Spinal cord (tissue), 10 donors: ENCODE measurements around the gene SPECC1L. TPM values are rescaled to one million over a fixed set of nuclear protein-coding genes. Genes with fewer than 3 reads are reported as not detected.
A peak's percentile ranks its signal among the peaks of the same experiment; 100 is the strongest.
"Not testable (repeated sequence)": the region's sequence is repeated elsewhere in the genome, so short reads cannot be mapped to it uniquely, and the experiment has no call there.

Experiments
- DNase-seq, 6 donors: peaks; one replicate each; pipeline versions ENCODE4 v3.0.0 to v3.0.0-alpha.2; 2013 to 2015; ENCODE audit warnings: low spot score in 6 of 6, low read depth in 4 of 6
- H3K27ac ChIP-seq: one replicate; pipeline ENCODE4 v1.5.1; 2013; ENCODE audit warnings: low read depth, low read length, control low read depth
- H3K27me3 ChIP-seq: one replicate; pipeline ENCODE4 v1.6.1; 2013; ENCODE audit warnings: low read length; ENCODE audit not compliant: control insufficient read depth, insufficient read depth
- H3K36me3 ChIP-seq: one replicate; pipeline ENCODE4 v1.6.1; 2013; ENCODE audit warnings: low read length; ENCODE audit not compliant: control insufficient read depth, insufficient read depth
- H3K4me1 ChIP-seq: one replicate; pipeline ENCODE4 v1.6.1; 2013; ENCODE audit warnings: low read length; ENCODE audit not compliant: control insufficient read depth, insufficient read depth
- H3K4me3 ChIP-seq: one replicate; pipeline ENCODE4 v1.5.1; 2013; ENCODE audit warnings: low read depth, low read length, control low read depth
- H3K9me3 ChIP-seq: one replicate; pipeline ENCODE4 v1.6.1; 2013; ENCODE audit warnings: low read length; ENCODE audit not compliant: control insufficient read depth, insufficient read depth
- WGBS: methylation state at CpG from one replicate; pipeline ENCODE4 v1.1.5; 2013; ENCODE audit warnings: missing lambda C conversion rate; ENCODE audit not compliant: insufficient coverage; 5-methylcytosine and 5-hydroxymethylcytosine counted together
- polyA plus RNA-seq, 2 donors: library from polyadenylated mRNA; unstranded; fragments of 120-200 nt; gene quantifications; one replicate each; pipeline ENCODE4 v1.2.1, GENCODE V29; 2013; ENCODE audit not compliant: insufficient read length in 2 of 2
- total RNA-seq, 2 donors: library from RNA; depleted of rRNA in 1 of 2; stranded (reverse); fragments of 120-200 nt in 1 of 2; fragments of >200 nt in 1 of 2; gene quantifications; one replicate each; pipeline versions ENCODE4 v1.2.3 to v1.2.4, GENCODE V29; 2013 to 2014
- donor health status: healthy.

SPECC1L gene
- total and polyA plus RNA-seq, 4 donors: 37.0 to 50.5 (median 38.6) TPM

DNA sequence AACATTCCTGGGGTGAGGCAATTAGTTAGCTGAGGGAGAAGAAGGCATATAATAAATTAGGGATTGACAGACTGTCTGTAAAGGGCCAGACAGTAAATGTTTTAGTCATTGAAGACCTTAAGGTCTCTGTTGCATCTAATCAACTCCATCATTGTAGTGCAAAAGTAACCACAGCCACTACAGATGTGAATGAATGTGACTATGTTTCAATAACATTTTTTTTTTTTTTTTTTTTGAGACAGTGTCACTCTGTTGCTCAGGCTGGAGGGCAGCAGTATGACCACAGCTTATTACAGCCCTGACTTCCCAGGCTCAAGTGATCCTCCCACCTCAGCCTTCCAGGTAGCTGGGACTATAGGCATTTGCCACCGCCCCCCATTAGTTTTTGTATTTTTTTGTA, 9.7 kb downstream of the SPECC1L start:
- H3K36me3 ChIP-seq, H3K27me3 ChIP-seq, H3K27ac ChIP-seq, DNase-seq, H3K9me3 ChIP-seq, H3K4me3 ChIP-seq, H3K4me1 ChIP-seq: not testable (repeated sequence)
- 100% methylated on average over 1 of the region's 1 CpG for WGBS

DNA sequence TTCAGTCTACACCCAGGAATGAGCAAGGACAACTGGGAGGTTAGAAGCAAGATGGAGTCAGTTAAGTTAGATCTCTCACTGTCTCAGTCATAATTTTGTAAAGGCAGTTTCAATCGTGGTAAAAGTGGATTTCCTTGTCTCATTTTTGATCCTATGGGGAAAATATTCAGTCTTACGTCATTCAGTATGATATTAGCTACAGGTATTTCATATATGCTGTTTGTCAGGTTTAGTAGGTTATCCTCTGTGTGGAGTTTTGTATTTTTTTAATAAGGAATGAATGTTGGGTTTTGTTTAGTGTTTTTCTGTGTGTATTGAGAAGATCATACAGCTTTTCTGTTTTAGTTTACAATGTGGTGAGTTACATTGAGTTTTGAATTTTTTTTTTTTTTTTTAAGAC, 11.8 kb downstream of the SPECC1L start:
- Histone ChIP-seq H3K36me3 (no peaks in the 10 kb centered on the region), H3K9me3 (no peaks in the 10 kb centered on the region), H3K4me1 (peaks cover 4% of the 10 kb centered on the region), H3K4me3 (no peak overlapping the region), H3K27me3 (no peaks in the 10 kb centered on the region), H3K27ac (no peak overlapping the region)
- DNase-seq: no peak
- no CpG with 5 or more reads among the region's 2 CpGs for WGBS

- Histone ChIP-seq H3K27ac (no peak overlapping the region), H3K27me3 (no peaks in the 10 kb centered on the region), H3K4me1 (peaks cover 14% of the 10 kb centered on the region), H3K36me3 (no peaks in the 10 kb centered on the region), H3K9me3 (no peaks in the 10 kb centered on the region), H3K4me3 (no peak overlapping the region)
- DNase-seq: no peak
- WGBS: 89% methylated on average over 2 of the region's 2 CpGs
Measured at GRCh38 chr22:24284747-24285203, 14.1 kb downstream of the SPECC1L start.

DNA sequence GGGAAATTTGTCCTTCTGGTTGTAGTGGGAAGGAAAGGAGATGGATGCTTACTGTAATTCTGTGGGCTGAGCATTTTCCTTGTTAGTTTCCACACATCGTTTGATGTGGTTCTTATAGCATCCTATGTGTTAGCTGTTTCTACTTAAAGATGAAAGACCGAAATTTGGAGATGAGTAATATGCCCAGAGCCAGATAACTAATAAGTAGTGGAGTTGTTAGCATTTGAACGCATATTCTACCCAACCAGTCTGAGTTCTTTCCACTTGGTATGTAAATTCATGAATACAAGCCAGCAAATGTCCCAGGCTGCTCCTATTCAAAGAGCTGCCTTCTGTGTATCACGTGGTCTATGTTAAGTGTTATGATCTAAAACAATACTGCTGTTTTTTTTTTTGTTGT, 14.6 kb downstream of the SPECC1L start:
- Histone ChIP-seq H3K27me3 (no peaks in the 10 kb centered on the region), H3K9me3 (no peaks in the 10 kb centered on the region), H3K4me1 (peaks cover 18% of the 10 kb centered on the region), H3K4me3 (no peak overlapping the region), H3K27ac (no peak overlapping the region), H3K36me3 (no peaks in the 10 kb centered on the region)
- WGBS: 100% methylated on average over 1 of the region's 4 CpGs
- peak in 1 of 6 donors; percentile 23 for DNase-seq

DNA sequence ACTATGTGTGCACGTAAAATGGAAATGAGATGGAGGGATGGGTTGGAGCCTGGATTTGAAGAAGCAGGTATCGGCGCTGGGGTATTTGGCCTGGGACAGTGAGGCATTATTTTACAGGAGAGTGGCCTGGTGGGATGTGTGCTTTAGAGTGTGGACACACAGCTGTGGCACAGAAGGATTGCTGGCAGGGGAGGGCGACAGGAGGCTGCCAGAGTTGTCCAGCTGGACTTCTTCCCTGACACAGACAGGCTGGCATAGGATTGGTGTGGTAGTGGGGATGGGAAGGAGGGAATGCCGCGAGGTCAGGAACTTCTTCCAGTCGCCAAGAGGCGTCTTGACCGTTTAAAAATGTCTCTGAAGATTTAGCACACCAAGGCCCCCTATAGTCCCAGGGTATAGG, 16.6 kb downstream of the SPECC1L start:
- peaks cover 18% of the 10 kb centered on the region for H3K4me1 ChIP-seq

GRCh38 chr22:24287801-24288200, 17.2 kb downstream of the SPECC1L start:
- not testable (repeated sequence) for H3K27me3 ChIP-seq, H3K4me3 ChIP-seq, H3K36me3 ChIP-seq, H3K9me3 ChIP-seq, DNase-seq, H3K27ac ChIP-seq
- H3K4me1 ChIP-seq: peaks cover 18% of the 10 kb centered on the region
- WGBS: 100% methylated on average over 1 of the region's 6 CpGs

More for the DNA sequence above, 16.6 kb downstream of the SPECC1L start:
- not testable (repeated sequence) for H3K9me3 ChIP-seq, H3K27ac ChIP-seq, H3K36me3 ChIP-seq, H3K4me3 ChIP-seq, DNase-seq, H3K27me3 ChIP-seq
- no CpG with 5 or more reads among the region's 9 CpGs for WGBS

GRCh38 chr22:24289114-24289513, 18.5 kb downstream of the SPECC1L start:
- no peaks in the 10 kb centered on the region for H3K27me3 ChIP-seq
- H3K36me3 ChIP-seq: no peaks in the 10 kb centered on the region
- H3K4me1 ChIP-seq: peaks cover 18% of the 10 kb centered on the region
- H3K4me3 ChIP-seq: no peak overlapping the region
- H3K9me3 ChIP-seq: no peaks in the 10 kb centered on the region
- peak in 1 of 6 donors; percentile 64 for DNase-seq
- 14% methylated on average over 4 of the region's 4 CpGs for whole genome bisulfite sequencing
- peak overlapping the region; percentile 75 for H3K27ac ChIP-seq

GRCh38 chr22:24289741-24290163, 19.1 kb downstream of the SPECC1L start:
- 21% methylated on average over 3 of the region's 4 CpGs for WGBS
- Histone ChIP-seq H3K4me1 (peaks cover 20% of the 10 kb centered on the region), H3K4me3 (no peak overlapping the region), H3K36me3 (no peaks in the 10 kb centered on the region), H3K9me3 (no peaks in the 10 kb centered on the region), H3K27ac (peak overlapping the region; percentile 75), H3K27me3 (no peaks in the 10 kb centered on the region)
- peak in 2 of 6 donors; percentile 35 to 52 for DNase-seq

DNA sequence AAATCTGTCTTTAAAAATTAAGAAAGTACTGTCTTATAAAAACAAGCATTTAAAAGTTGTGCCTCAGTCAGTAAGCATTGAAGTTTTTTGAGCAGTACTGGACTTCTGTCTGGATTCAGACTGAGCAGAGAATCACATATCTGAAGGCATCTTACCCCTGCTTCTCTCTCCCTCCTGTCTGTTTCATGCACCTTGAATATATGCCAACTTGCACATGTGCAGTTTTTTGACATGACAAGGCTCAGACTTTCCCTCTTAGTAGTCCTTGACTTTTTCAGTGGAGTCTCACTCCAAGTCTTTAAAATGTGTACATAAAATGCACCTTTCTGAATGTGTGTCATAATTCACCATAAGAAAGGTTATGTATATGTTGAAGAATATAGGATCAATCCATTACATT, 19.8 kb downstream of the SPECC1L start:
- Histone ChIP-seq H3K36me3 (no peaks in the 10 kb centered on the region), H3K27ac (peak overlapping the region; percentile 40), H3K27me3 (no peaks in the 10 kb centered on the region), H3K4me1 (peaks cover 20% of the 10 kb centered on the region), H3K4me3 (no peak overlapping the region), H3K9me3 (no peaks in the 10 kb centered on the region)
- DNase-seq: peak in 1 of 6 donors; percentile 21

- no peaks in the 10 kb centered on the region for H3K27me3 ChIP-seq
- H3K4me1 ChIP-seq: peaks cover 19% of the 10 kb centered on the region
- 100% methylated on average over 2 of the region's 3 CpGs for WGBS
- no peak for DNase-seq
- H3K27ac ChIP-seq: no peak overlapping the region
- no peak overlapping the region for H3K4me3 ChIP-seq
- no peaks in the 10 kb centered on the region for H3K9me3 ChIP-seq
- H3K36me3 ChIP-seq: no peaks in the 10 kb centered on the region
Measured at GRCh38 chr22:24291515-24292201, 21.0 kb downstream of the SPECC1L start.
